Measurements from ENCODE around the gene HNMT.
"Not testable (repeated sequence)": the region's sequence is repeated elsewhere in the genome, so short reads cannot be mapped to it uniquely, and the experiment has no call there.

Gene HNMT

GRCh38 chr2:137968477-137969417, 4.5 kb downstream of the HNMT start:
- Histone ChIP-seq H3K9ac (ENCODE audit: low read depth, low read length, poor library complexity, severe bottlenecking) (no peak overlapping the region), H3K9me2 (replicated peaks; ENCODE audit: low read depth, low read length) (no peaks in the 10 kb centered on the region), H3F3A (ENCODE audit: low read depth) (no peaks in the 10 kb centered on the region), H3K9me3 (ENCODE audit: insufficient read depth, low read depth, low read length) (no peaks in the 10 kb centered on the region), H4K20me1 (ENCODE audit: insufficient read depth, low read length, poor library complexity, severe bottlenecking) (no peaks in the 10 kb centered on the region), H2AFZ (ENCODE audit: low read length) (no peak overlapping the region), H3K4me2 (ENCODE audit: low read depth, low read length, poor library complexity, severe bottlenecking) (no peak overlapping the region), H3K4me1 (ENCODE audit: insufficient read depth, low read length, poor library complexity, severe bottlenecking) (no peaks in the 10 kb centered on the region), H3K27me3 (ENCODE audit: insufficient read depth, low read length, poor library complexity, severe bottlenecking) (no peaks in the 10 kb centered on the region), H3K79me2 (ENCODE audit: insufficient read depth, low read length) (no peaks in the 10 kb centered on the region), H3K36me3 (ENCODE audit: insufficient read depth, low read length) (no peaks in the 10 kb centered on the region), H3K4me3 (ENCODE audit: low read length, poor library complexity, severe bottlenecking) (no peak overlapping the region)
- TF ChIP-seq EZH2phosphoT487 (IDR thresholded peaks at IDR 0.05; ENCODE audit: borderline replicate concordance): no peak
- TF ChIP-seq, protein P1, sequence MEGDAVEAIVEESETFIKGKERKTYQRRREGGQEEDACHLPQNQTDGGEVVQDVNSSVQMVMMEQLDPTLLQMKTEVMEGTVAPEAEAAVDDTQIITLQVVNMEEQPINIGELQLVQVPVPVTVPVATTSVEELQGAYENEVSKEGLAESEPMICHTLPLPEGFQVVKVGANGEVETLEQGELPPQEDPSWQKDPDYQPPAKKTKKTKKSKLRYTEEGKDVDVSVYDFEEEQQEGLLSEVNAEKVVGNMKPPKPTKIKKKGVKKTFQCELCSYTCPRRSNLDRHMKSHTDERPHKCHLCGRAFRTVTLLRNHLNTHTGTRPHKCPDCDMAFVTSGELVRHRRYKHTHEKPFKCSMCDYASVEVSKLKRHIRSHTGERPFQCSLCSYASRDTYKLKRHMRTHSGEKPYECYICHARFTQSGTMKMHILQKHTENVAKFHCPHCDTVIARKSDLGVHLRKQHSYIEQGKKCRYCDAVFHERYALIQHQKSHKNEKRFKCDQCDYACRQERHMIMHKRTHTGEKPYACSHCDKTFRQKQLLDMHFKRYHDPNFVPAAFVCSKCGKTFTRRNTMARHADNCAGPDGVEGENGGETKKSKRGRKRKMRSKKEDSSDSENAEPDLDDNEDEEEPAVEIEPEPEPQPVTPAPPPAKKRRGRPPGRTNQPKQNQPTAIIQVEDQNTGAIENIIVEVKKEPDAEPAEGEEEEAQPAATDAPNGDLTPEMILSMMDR (conservative IDR thresholded peaks at IDR 0.05; ENCODE audit: low read length): no peak

- H3K4me1 ChIP-seq (ENCODE audit: insufficient read depth, low read length, poor library complexity, severe bottlenecking): no peaks in the 10 kb centered on the region
- H3F3A ChIP-seq (ENCODE audit: low read depth): no peaks in the 10 kb centered on the region
- no peak overlapping the region for H3K4me2 ChIP-seq (ENCODE audit: low read depth, low read length, poor library complexity, severe bottlenecking)
- no peak overlapping the region for H2AFZ ChIP-seq (ENCODE audit: low read length)
- no peaks in the 10 kb centered on the region for H3K79me2 ChIP-seq (ENCODE audit: insufficient read depth, low read length)
- TF ChIP-seq, protein P1 (conservative IDR thresholded peaks at IDR 0.05; ENCODE audit: low read length): no peak
- no peak for TF ChIP-seq EZH2phosphoT487 (IDR thresholded peaks at IDR 0.05; ENCODE audit: borderline replicate concordance)
- H3K4me3 ChIP-seq (ENCODE audit: low read length, poor library complexity, severe bottlenecking): no peak overlapping the region
- H4K20me1 ChIP-seq (ENCODE audit: insufficient read depth, low read length, poor library complexity, severe bottlenecking): no peaks in the 10 kb centered on the region
- H3K36me3 ChIP-seq (ENCODE audit: insufficient read depth, low read length): no peaks in the 10 kb centered on the region
- no peaks in the 10 kb centered on the region for H3K9me2 ChIP-seq (replicated peaks; ENCODE audit: low read depth, low read length)
- H3K27me3 ChIP-seq (ENCODE audit: insufficient read depth, low read length, poor library complexity, severe bottlenecking): no peaks in the 10 kb centered on the region
- no peaks in the 10 kb centered on the region for H3K9me3 ChIP-seq (ENCODE audit: insufficient read depth, low read depth, low read length)
- no peak overlapping the region for H3K9ac ChIP-seq (ENCODE audit: low read depth, low read length, poor library complexity, severe bottlenecking)
Measured at GRCh38 chr2:137969418-137969765, 5.1 kb downstream of the HNMT start.

- H3F3A ChIP-seq (ENCODE audit: low read depth): no peaks in the 10 kb centered on the region
- H3K79me2 ChIP-seq (ENCODE audit: insufficient read depth, low read length): no peaks in the 10 kb centered on the region
- no peaks in the 10 kb centered on the region for H4K20me1 ChIP-seq (ENCODE audit: insufficient read depth, low read length, poor library complexity, severe bottlenecking)
- H3K9me2 ChIP-seq (replicated peaks; ENCODE audit: low read depth, low read length): no peaks in the 10 kb centered on the region
- no peak overlapping the region for H3K9ac ChIP-seq (ENCODE audit: low read depth, low read length, poor library complexity, severe bottlenecking)
- H3K27me3 ChIP-seq (ENCODE audit: insufficient read depth, low read length, poor library complexity, severe bottlenecking): no peaks in the 10 kb centered on the region
- no peaks in the 10 kb centered on the region for H3K36me3 ChIP-seq (ENCODE audit: insufficient read depth, low read length)
- no peak overlapping the region for H3K4me2 ChIP-seq (ENCODE audit: low read depth, low read length, poor library complexity, severe bottlenecking)
- no peak overlapping the region for H3K4me3 ChIP-seq (ENCODE audit: low read length, poor library complexity, severe bottlenecking)
- TF ChIP-seq EZH2phosphoT487 (IDR thresholded peaks at IDR 0.05; ENCODE audit: borderline replicate concordance): no peak
- TF ChIP-seq, protein P1 (conservative IDR thresholded peaks at IDR 0.05; ENCODE audit: low read length): no peak
- no peaks in the 10 kb centered on the region for H3K9me3 ChIP-seq (ENCODE audit: insufficient read depth, low read depth, low read length)
- no peak overlapping the region for H2AFZ ChIP-seq (ENCODE audit: low read length)
- no peaks in the 10 kb centered on the region for H3K4me1 ChIP-seq (ENCODE audit: insufficient read depth, low read length, poor library complexity, severe bottlenecking)
Measured at GRCh38 chr2:137969876-137970275, 5.6 kb downstream of the HNMT start.

GRCh38 chr2:137971259-137971658, 7.0 kb downstream of the HNMT start:
- H3K9ac ChIP-seq (ENCODE audit: low read depth, low read length, poor library complexity, severe bottlenecking); H3K4me3 ChIP-seq (ENCODE audit: low read length, poor library complexity, severe bottlenecking); H4K20me1 ChIP-seq (ENCODE audit: insufficient read depth, low read length, poor library complexity, severe bottlenecking); H3K36me3 ChIP-seq (ENCODE audit: insufficient read depth, low read length); H3K27me3 ChIP-seq (ENCODE audit: insufficient read depth, low read length, poor library complexity, severe bottlenecking); H3K4me2 ChIP-seq (ENCODE audit: low read depth, low read length, poor library complexity, severe bottlenecking); H2AFZ ChIP-seq (ENCODE audit: low read length); H3K4me1 ChIP-seq (ENCODE audit: insufficient read depth, low read length, poor library complexity, severe bottlenecking); H3K79me2 ChIP-seq (ENCODE audit: insufficient read depth, low read length); H3K9me3 ChIP-seq (ENCODE audit: insufficient read depth, low read depth, low read length); H3K9me2 ChIP-seq (replicated peaks; ENCODE audit: low read depth, low read length); H3F3A ChIP-seq (ENCODE audit: low read depth): not testable (repeated sequence)

All from Loucy (cell line).